Keratinocyte (primary cell): ENCODE measurements around the gene TMEM218. TPM values are rescaled to one million over a fixed set of nuclear protein-coding genes. Genes with fewer than 3 reads are reported as not detected.

Experiments used
- DNase-seq: peaks from one replicate; pipeline ENCODE4 v3.0.0-alpha.2; 2011; ENCODE audit warnings: low read depth, missing footprints, low spot score
- FAIRE-seq: peaks from 2 replicates; lab custom pipeline; 2011; peaks lifted over from hg19 to GRCh38; lab: Jason Lieb, UNC
- H2AFZ ChIP-seq: 2 replicates; pipeline ENCODE4 v1.6.0; 2012; ENCODE audit warnings: low read length, control low read depth, inconsistent platforms; ENCODE audit not compliant: control insufficient read depth
- H3K27ac ChIP-seq: 2 replicates; pipeline ENCODE4 v1.5.1; 2011; ENCODE audit warnings: low read length; ENCODE audit not compliant: control insufficient read depth, insufficient read depth
- H3K27me3 ChIP-seq: 3 replicates; pipeline ENCODE4 v1.6.0; 2011; ENCODE audit warnings: low read length; ENCODE audit not compliant: control insufficient read depth, insufficient read depth; ENCODE audit errors: extremely low read depth
- H3K36me3 ChIP-seq, 2 experiments: 2 replicates in 1 of 2; 3 replicates in 1 of 2; pipeline ENCODE4 v1.5.1; 2011; ENCODE audit warnings: low read length in 2 of 2, mild to moderate bottlenecking in 1 of 2; ENCODE audit not compliant: control insufficient read depth in 2 of 2, insufficient read depth in 2 of 2; ENCODE audit errors: extremely low read depth in 1 of 2
- H3K4me1 ChIP-seq: 3 replicates; pipeline ENCODE4 v1.5.1; 2011; ENCODE audit warnings: low read length; ENCODE audit not compliant: control insufficient read depth, insufficient read depth; ENCODE audit errors: extremely low read depth
- H3K4me2 ChIP-seq: 3 replicates; pipeline ENCODE4 v1.6.0; 2011; ENCODE audit warnings: low read depth, low read length; ENCODE audit not compliant: control insufficient read depth, insufficient read depth; ENCODE audit errors: extremely low read depth
- H3K4me3 ChIP-seq, 3 experiments: fragments of 200-600 bp in 1 of 3; sonication (generic) in 1 of 3; 2 replicates in 2 of 3; 3 replicates in 1 of 3; pipeline ENCODE4 v1.5.1; 2011 to 2016; ENCODE audit warnings: low read length in 3 of 3, mild to moderate bottlenecking in 3 of 3, control low read depth in 2 of 3, inconsistent platforms in 1 of 3, low read depth in 1 of 3, mixed read lengths in 1 of 3, mixed run types in 1 of 3, moderate library complexity in 1 of 3; ENCODE audit not compliant: control insufficient read depth in 2 of 3, insufficient read depth in 2 of 3; ENCODE audit errors: extremely low read depth in 1 of 3
- H3K79me2 ChIP-seq: 2 replicates; pipeline ENCODE4 v1.6.0; 2012; ENCODE audit warnings: low read length; ENCODE audit not compliant: control insufficient read depth, insufficient read depth
- H3K9ac ChIP-seq: 3 replicates; pipeline ENCODE4 v1.6.0; 2011; ENCODE audit warnings: low read length; ENCODE audit not compliant: control insufficient read depth, insufficient read depth; ENCODE audit errors: extremely low read depth
- H3K9me1 ChIP-seq: 3 replicates; pipeline ENCODE4 v1.6.0; 2011; ENCODE audit warnings: low read length; ENCODE audit not compliant: control insufficient read depth, insufficient read depth; ENCODE audit errors: extremely low read depth
- H3K9me3 ChIP-seq: 2 replicates; pipeline ENCODE4 v1.5.1; 2012; ENCODE audit warnings: low read depth, low read length; ENCODE audit not compliant: control insufficient read depth
- H4K20me1 ChIP-seq: 3 replicates; pipeline ENCODE4 v1.6.0; 2011; ENCODE audit warnings: low read length; ENCODE audit not compliant: control insufficient read depth, insufficient read depth; ENCODE audit errors: extremely low read depth
- EZH2 ChIP-seq: IDR thresholded peaks from one replicate; pipeline ENCODE4 v1.6.1; 2012; ENCODE audit warnings: inconsistent platforms, mild to moderate bottlenecking, low read length, moderate library complexity
- dilution Hi-C: fragments of 300-500 bp; cut with MboI; formaldehyde crosslinking; loops from one replicate; pipeline ENCODE4 v1.7.0; 2020; ENCODE audit warnings: low sequenced_read_pairs; ENCODE audit not compliant: extremely low pct_ligation_motif_present
- polyA plus RNA-seq, 5 experiments: library from polyadenylated mRNA; depleted of rRNA in 3 of 5; stranded (reverse) in 3 of 5; stranded (forward) in 1 of 5; unstranded in 1 of 5; fragments of >200 nt; gene quantifications; 1 replicate in 1 of 5; 2 replicates in 3 of 5; 3 replicates in 1 of 5; pipeline versions ENCODE4 v1.2.1 to v1.2.3, GENCODE V29; 2011 to 2012; ENCODE audit warnings: missing spikeins in 2 of 5, low read depth in 1 of 5, low replicate concordance in 1 of 5
- TF ChIP-seq, protein P1 (sequence below), 3 experiments: IDR thresholded peaks in 1 of 3; conservative IDR thresholded peaks in 1 of 3; optimal IDR thresholded peaks in 1 of 3; 2 replicates in 2 of 3; 3 replicates in 1 of 3; pipeline versions ENCODE3 to v1.5.1; 2011; ENCODE audit warnings: low read length in 3 of 3, mild to moderate bottlenecking in 3 of 3, moderate library complexity in 2 of 3, control low read depth in 1 of 3, inconsistent platforms in 1 of 3; ENCODE audit not compliant: insufficient read depth in 2 of 3; ENCODE audit errors: extremely low read depth in 1 of 3

TMEM218 gene
- polyA plus RNA-seq, 1 donor (not counting 4 experiments of a cell fraction or from before 2014, with no cell fraction given), result 34.2 TPM

DNA sequence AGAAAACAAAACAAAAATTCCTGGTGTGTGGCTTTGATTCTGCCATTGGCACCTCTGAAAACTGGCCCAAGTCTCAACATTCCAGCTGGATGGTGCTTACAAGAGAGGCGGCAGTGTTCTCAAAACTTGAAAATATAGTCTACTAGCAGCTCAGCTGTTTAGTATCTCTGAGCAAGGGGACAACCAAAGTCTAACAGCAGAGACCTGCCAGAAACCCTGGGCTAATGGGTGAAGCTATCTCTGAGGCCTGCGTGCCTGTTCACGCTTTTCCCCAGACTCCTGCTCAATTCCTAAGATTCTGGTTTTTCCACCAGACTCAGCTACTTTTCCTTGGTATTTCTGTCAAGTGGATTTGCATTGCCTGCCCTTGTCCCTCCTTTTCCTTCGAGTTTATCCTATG is 17.9 kb downstream of the TMEM218 start:
- dilution Hi-C loops, result no loop called here
- Histone ChIP-seq H3K27ac (no peak overlapping the region), H4K20me1 (no peaks in the 10 kb centered on the region), H3K9me1 (peaks cover 2% of the 10 kb centered on the region), H3K27me3 (no peaks in the 10 kb centered on the region), H3K9ac (no peak overlapping the region), H3K4me2 (no peak overlapping the region), H3K79me2 (no peaks in the 10 kb centered on the region), H3K36me3 (peaks cover 0 to 6% of the 10 kb centered on the region in 2 experiments), H2AFZ (no peak overlapping the region), H3K4me1 (peaks cover 18% of the 10 kb centered on the region), H3K4me3 (no peak overlapping the region), H3K9me3 (no peaks in the 10 kb centered on the region)
- no peak for FAIRE-seq
- DNase-seq, result no peak
- TF ChIP-seq, protein P1, sequence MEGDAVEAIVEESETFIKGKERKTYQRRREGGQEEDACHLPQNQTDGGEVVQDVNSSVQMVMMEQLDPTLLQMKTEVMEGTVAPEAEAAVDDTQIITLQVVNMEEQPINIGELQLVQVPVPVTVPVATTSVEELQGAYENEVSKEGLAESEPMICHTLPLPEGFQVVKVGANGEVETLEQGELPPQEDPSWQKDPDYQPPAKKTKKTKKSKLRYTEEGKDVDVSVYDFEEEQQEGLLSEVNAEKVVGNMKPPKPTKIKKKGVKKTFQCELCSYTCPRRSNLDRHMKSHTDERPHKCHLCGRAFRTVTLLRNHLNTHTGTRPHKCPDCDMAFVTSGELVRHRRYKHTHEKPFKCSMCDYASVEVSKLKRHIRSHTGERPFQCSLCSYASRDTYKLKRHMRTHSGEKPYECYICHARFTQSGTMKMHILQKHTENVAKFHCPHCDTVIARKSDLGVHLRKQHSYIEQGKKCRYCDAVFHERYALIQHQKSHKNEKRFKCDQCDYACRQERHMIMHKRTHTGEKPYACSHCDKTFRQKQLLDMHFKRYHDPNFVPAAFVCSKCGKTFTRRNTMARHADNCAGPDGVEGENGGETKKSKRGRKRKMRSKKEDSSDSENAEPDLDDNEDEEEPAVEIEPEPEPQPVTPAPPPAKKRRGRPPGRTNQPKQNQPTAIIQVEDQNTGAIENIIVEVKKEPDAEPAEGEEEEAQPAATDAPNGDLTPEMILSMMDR (optimal IDR thresholded peaks at IDR 0.05 in 1 of 3, IDR thresholded peaks at IDR 0.05 in 1 of 3, conservative IDR thresholded peaks at IDR 0.05 in 1 of 3; ENCODE audit: extremely low read depth in 1 of 3, insufficient read depth in 2 of 3, low read length in 3 of 3), result no peak
- TF ChIP-seq EZH2, result no peak

DNA sequence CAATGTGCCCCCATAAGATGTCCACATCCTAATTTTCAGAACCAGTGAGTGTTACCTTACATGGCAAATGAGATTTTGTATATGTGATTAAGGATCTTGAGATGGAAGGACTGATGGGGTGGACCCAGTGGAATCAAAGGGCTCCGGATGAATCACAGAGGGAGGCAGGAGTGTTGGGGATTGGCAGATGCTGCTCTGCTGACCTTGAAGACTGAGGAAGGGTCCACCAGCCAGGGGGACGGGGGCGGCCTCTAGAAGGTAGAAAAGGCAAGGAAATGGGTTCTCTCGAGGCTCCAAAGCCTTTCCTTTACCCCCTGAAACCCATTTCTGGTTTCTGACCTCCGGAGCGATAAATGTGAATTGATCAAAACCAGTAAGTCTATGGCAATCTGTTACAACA is 18.8 kb downstream of the TMEM218 start:
- Histone ChIP-seq H3K4me2 (no peak overlapping the region), H3K4me1 (peaks cover 18% of the 10 kb centered on the region), H3K27me3 (no peaks in the 10 kb centered on the region), H3K79me2 (no peaks in the 10 kb centered on the region), H3K9me3 (no peaks in the 10 kb centered on the region), H3K9ac (no peak overlapping the region), H3K9me1 (peaks cover 2% of the 10 kb centered on the region), H3K27ac (no peak overlapping the region), H2AFZ (no peak overlapping the region), H4K20me1 (no peaks in the 10 kb centered on the region), H3K4me3 (no peak overlapping the region), H3K36me3 (peaks cover 0 to 7% of the 10 kb centered on the region in 2 experiments)
- no peak for FAIRE-seq
- no peak for DNase-seq
- TF ChIP-seq, protein P1 (optimal IDR thresholded peaks at IDR 0.05 in 1 of 3, IDR thresholded peaks at IDR 0.05 in 1 of 3, conservative IDR thresholded peaks at IDR 0.05 in 1 of 3; ENCODE audit: extremely low read depth in 1 of 3, insufficient read depth in 2 of 3, low read length in 3 of 3), result no peak
- no peak for TF ChIP-seq EZH2
- dilution Hi-C loops, result no loop called here
